MCF 10A (cell line): ENCODE measurements around the gene UNC119. TPM values are rescaled to one million over a fixed set of nuclear protein-coding genes. Genes with fewer than 3 reads are reported as not detected.

Experiments
- BruUV-seq: library from RNA; stranded (reverse); fragments of 400-500 nt; replicated peaks from 2 replicates; lab custom pipeline; 2021; lab: Mats Ljungman, UMichigan
- CTCF ChIA-PET: fragments of 300-600 bp; sonication (Branson Sonifier 250); formaldehyde crosslinking; extraction: SDS; loops from one replicate; lab custom pipeline; 2021; ENCODE audit warnings: antibody characterized with exemption, inconsistent platforms; lab: Yijun Ruan, JAX
- POLR2A ChIA-PET: fragments of 300-600, 350-650 bp; sonication (Branson Sonifier 250); formaldehyde crosslinking; extraction: SDS; loops from one replicate; lab custom pipeline; 2020; ENCODE audit warnings: antibody characterized with exemption, inconsistent platforms; lab: Yijun Ruan, JAX
- DNase-seq: peaks from one replicate; pipeline ENCODE4 v3.0.0-alpha.2; 2018; ENCODE audit not compliant: unreplicated experiment
- H3K27ac Mint-ChIP-seq: one replicate; pipeline ENCODE4 v1.8.0; 2022; ENCODE audit warnings: mild to moderate bottlenecking, low read depth, mixed read lengths; ENCODE audit not compliant: unreplicated experiment
- H3K27me3 Mint-ChIP-seq: one replicate; pipeline ENCODE4 v1.8.0; 2022; ENCODE audit warnings: mixed read lengths; ENCODE audit not compliant: insufficient read depth, unreplicated experiment
- H3K36me3 Mint-ChIP-seq: one replicate; pipeline ENCODE4 v1.8.0; 2022; ENCODE audit warnings: mild to moderate bottlenecking, moderate library complexity, mixed read lengths; ENCODE audit not compliant: insufficient read depth, unreplicated experiment
- H3K4me1 Mint-ChIP-seq: one replicate; pipeline ENCODE4 v1.8.0; 2022; ENCODE audit warnings: mixed read lengths; ENCODE audit not compliant: insufficient read depth, unreplicated experiment
- H3K4me3 Mint-ChIP-seq: one replicate; pipeline ENCODE4 v1.8.0; 2022; ENCODE audit warnings: mild to moderate bottlenecking, moderate library complexity, mixed read lengths; ENCODE audit not compliant: unreplicated experiment
- H3K9me3 Mint-ChIP-seq: one replicate; pipeline ENCODE4 v1.8.0; 2022; ENCODE audit warnings: mixed read lengths; ENCODE audit not compliant: unreplicated experiment
- intact Hi-C: fragments of 100-400 bp; cut with micrococcal nuclease; formaldehyde crosslinking; loops from 2 replicates; pipeline ENCODE4 v1.14.1; 2022
- total RNA-seq: library from RNA; stranded (reverse); gene quantifications from 2 replicates; pipeline ENCODE4 v1.2.3, GENCODE V29; 2022
- TF ChIP-seq, protein P1 (sequence below): fragments of 200-600 bp; IDR thresholded peaks from one replicate; pipeline ENCODE4 v1.8.0; 2022; ENCODE audit warnings: antibody characterized with exemption, mild to moderate bottlenecking; ENCODE audit not compliant: unreplicated experiment

The UNC119 gene
- total RNA-seq, 1 experiment from 2014 or later, result 12.5 TPM

DNA sequence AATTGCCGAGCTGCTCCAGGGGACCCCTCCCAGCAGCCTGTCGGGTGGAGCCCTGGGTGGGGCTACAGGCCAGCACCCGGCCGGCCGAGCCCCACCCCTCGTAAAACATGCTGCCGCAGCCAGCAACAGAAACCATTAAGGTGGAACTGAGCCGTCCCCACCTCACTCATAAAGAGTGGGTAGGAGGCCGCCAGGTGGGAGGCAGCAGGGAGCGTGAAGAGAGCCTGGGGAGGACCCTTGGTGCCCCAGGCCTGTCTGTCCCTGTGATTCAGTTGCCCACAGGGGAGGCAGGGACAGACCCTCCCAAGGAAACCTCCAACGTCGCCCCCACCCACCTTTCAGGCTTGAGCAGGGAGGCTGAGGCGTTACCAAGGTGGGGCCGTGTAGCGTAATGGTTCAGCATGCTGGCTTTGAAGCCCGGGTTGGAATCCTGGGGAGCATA, 37.8 kb downstream of the UNC119 start:
- no TSS peak for BruUV-seq
- DNase-seq, result no peak
- Mint-ChIP-seq H3K27ac (no peak overlapping the region), H3K36me3 (peaks cover 4% of the 10 kb centered on the region), H3K4me3 (no peak overlapping the region), H3K27me3 (peaks cover 31% of the 10 kb centered on the region), H3K9me3 (no peaks in the 10 kb centered on the region), H3K4me1 (no peaks in the 10 kb centered on the region)
- intact Hi-C loops, result no loop called here
- ChIA-PET CTCF (interaction anchor here (1.0 to 1.3 kb wide), 2 partner anchors 18 to 26 kb away, joined by 3 read pairs; no protein-coding TSS in a partner anchor), POLR2A (no interaction called here)
- TF ChIP-seq, protein P1, sequence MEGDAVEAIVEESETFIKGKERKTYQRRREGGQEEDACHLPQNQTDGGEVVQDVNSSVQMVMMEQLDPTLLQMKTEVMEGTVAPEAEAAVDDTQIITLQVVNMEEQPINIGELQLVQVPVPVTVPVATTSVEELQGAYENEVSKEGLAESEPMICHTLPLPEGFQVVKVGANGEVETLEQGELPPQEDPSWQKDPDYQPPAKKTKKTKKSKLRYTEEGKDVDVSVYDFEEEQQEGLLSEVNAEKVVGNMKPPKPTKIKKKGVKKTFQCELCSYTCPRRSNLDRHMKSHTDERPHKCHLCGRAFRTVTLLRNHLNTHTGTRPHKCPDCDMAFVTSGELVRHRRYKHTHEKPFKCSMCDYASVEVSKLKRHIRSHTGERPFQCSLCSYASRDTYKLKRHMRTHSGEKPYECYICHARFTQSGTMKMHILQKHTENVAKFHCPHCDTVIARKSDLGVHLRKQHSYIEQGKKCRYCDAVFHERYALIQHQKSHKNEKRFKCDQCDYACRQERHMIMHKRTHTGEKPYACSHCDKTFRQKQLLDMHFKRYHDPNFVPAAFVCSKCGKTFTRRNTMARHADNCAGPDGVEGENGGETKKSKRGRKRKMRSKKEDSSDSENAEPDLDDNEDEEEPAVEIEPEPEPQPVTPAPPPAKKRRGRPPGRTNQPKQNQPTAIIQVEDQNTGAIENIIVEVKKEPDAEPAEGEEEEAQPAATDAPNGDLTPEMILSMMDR, result no peak

DNA sequence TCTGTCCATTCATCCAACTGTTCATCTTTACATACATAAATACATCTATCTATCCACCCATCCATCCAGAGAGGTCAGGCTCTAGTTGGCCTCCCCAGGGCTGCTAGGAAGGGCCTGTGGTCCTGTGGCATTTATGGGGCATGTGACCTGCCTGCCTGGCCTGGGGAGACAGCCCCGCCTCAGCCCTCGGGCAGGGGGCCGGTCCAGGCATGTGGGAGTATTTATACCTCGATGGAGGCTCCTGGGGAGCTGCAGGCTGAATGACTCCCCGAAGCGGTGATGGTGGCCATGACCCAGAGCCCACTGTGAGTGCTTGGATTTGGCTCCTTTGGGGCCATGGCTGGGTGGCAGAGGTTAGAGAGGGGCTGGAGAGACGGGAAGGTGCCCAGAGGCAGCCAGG, 38.9 kb downstream of the UNC119 start:
- no peaks in the 10 kb centered on the region for H3K9me3 Mint-ChIP-seq
- no peak overlapping the region for H3K4me3 Mint-ChIP-seq
- intact Hi-C loops, result no loop called here
- H3K36me3 Mint-ChIP-seq, result no peaks in the 10 kb centered on the region
- H3K27me3 Mint-ChIP-seq, result peaks cover 34% of the 10 kb centered on the region
- DNase-seq, result no peak
- BruUV-seq, result no TSS peak
- H3K27ac Mint-ChIP-seq, result no peak overlapping the region
- POLR2A ChIA-PET, result interaction anchor here (0.7 kb wide), 1 partner anchor 117 kb away, joined by 3 read pairs; no protein-coding TSS in a partner anchor
- TF ChIP-seq, protein P1, result no peak
- CTCF ChIA-PET, result interaction anchor here (0.9 kb wide), 1 partner anchor 34 kb away, joined by 4 read pairs; no protein-coding TSS in a partner anchor
- H3K4me1 Mint-ChIP-seq, result peaks cover 2% of the 10 kb centered on the region

DNA sequence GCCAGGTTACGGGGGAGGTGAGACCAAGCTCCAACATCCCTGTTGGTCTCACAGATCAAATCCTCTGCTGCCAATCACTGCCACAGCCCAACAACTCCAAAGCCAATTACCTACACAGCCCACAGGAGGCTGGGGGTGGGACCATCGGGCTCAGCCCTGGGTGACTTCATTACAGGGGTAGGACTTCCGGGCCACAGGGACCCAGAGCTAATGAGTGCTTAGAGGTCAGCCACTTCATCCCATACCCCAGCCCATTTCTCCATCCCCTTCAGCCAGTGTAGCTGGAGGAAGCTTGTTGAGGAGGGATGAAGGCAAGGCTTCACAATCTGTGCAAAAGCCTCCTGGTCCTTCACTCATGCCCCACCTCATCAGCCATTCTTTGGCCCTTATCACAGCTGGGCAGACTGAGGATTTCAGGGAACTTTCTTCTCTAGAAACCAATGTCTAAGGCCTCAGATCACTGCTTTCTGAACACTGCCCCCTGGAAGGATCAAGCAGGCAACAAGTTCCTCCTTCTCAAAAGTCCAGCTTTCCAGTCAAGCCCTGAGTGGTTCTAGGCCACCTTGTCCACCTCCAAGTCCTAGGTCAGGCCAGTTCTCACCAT, 40.5 kb downstream of the UNC119 start:
- H3K4me3 Mint-ChIP-seq, result no peak overlapping the region
- H3K4me1 Mint-ChIP-seq, result peaks cover 12% of the 10 kb centered on the region
- TF ChIP-seq, protein P1, result no peak
- BruUV-seq, result no TSS peak
- H3K27me3 Mint-ChIP-seq, result peaks cover 34% of the 10 kb centered on the region
- H3K36me3 Mint-ChIP-seq, result no peaks in the 10 kb centered on the region
- intact Hi-C loops, result no loop called here
- ChIA-PET CTCF (interaction anchor here (0.7 to 1.1 kb wide), 4 partner anchors 11 to 39 kb away, joined by 3 to 5 read pairs (median 4); no protein-coding TSS in a partner anchor), POLR2A (interaction anchor here (0.7 kb wide), 1 partner anchor 23 kb away, joined by 3 read pairs; no protein-coding TSS in a partner anchor)
- no peak for DNase-seq
- H3K9me3 Mint-ChIP-seq, result no peaks in the 10 kb centered on the region
- H3K27ac Mint-ChIP-seq, result no peak overlapping the region

DNA sequence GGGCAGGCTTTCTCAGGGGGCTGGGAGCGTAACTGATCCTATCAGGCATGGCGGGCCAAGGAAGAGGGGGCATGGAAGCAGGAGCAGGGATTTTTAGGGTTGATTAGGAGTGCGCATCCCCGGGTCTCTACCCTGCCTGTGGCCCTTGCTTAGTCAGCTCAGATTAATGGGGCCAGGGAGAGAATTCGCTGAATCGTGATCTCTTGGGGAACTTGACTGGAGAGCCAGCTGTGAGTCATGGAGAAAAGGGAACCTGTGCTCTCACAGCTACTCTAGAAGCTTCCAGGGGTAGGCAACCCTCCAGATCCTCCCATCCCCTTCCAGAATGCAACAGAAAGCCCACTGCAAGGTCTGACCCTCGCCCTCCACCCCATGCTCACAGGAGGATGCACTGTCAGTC, 42.6 kb downstream of the UNC119 start:
- TF ChIP-seq, protein P1, result no peak
- POLR2A ChIA-PET, result no interaction called here
- no peaks in the 10 kb centered on the region for H3K9me3 Mint-ChIP-seq
- no peak overlapping the region for H3K27ac Mint-ChIP-seq
- H3K36me3 Mint-ChIP-seq, result no peaks in the 10 kb centered on the region
- peaks cover 34% of the 10 kb centered on the region for H3K27me3 Mint-ChIP-seq
- DNase-seq, result no peak
- H3K4me1 Mint-ChIP-seq, result peaks cover 19% of the 10 kb centered on the region
- CTCF ChIA-PET, result interaction anchor here (0.7 to 0.9 kb wide), 2 partner anchors 14 to 17 kb away, joined by 3 read pairs; no protein-coding TSS in a partner anchor
- intact Hi-C loops, result no loop called here
- no peak overlapping the region for H3K4me3 Mint-ChIP-seq
- BruUV-seq, result no TSS peak
